ENCODE results near the gene DOCK1.
"Not testable (repeated sequence)": the region's sequence is repeated elsewhere in the genome, so short reads cannot be mapped to it uniquely, and the experiment has no call there.

DOCK1 gene

GRCh38 chr10:127291329-127291728 lies 386.1 kb downstream of the DOCK1 start:
- no peak for DNase-seq

- no peak for DNase-seq
These were observed 387.7 kb downstream of the DOCK1 start for GRCh38 chr10:127292888-127293287.

- peak; percentile 51 for DNase-seq
These were observed 388.4 kb downstream of the DOCK1 start for GRCh38 chr10:127293640-127294039.

GRCh38 chr10:127296696-127297095 lies 391.5 kb downstream of the DOCK1 start:
- no peak for DNase-seq

GRCh38 chr10:127298381-127298780 lies 393.2 kb downstream of the DOCK1 start:
- no peak for DNase-seq

- not testable (repeated sequence) for DNase-seq
These were observed 394.0 kb downstream of the DOCK1 start for GRCh38 chr10:127299192-127299591.

- DNase-seq = no peak
These were observed 394.9 kb downstream of the DOCK1 start for GRCh38 chr10:127299956-127300689.

GRCh38 chr10:127300868-127301321 lies 395.7 kb downstream of the DOCK1 start:
- no peak for DNase-seq

GRCh38 chr10:127302343-127302742 lies 397.1 kb downstream of the DOCK1 start:
- DNase-seq = no peak

GRCh38 chr10:127303105-127303504 lies 397.9 kb downstream of the DOCK1 start:
- DNase-seq = no peak

- DNase-seq = no peak
These were observed 398.5 kb downstream of the DOCK1 start for GRCh38 chr10:127303746-127304145.

GRCh38 chr10:127306479-127306878 lies 401.3 kb downstream of the DOCK1 start:
- no peak for DNase-seq

- DNase-seq = no peak
These were observed 402.1 kb downstream of the DOCK1 start for GRCh38 chr10:127307338-127307737.

- no peak for DNase-seq
These were observed 402.8 kb downstream of the DOCK1 start for GRCh38 chr10:127308031-127308430.

GRCh38 chr10:127309619-127310018 lies 404.4 kb downstream of the DOCK1 start:
- not testable (repeated sequence) for DNase-seq

GRCh38 chr10:127310430-127310829 lies 405.2 kb downstream of the DOCK1 start:
- DNase-seq = no peak

- no peak for DNase-seq
These were observed 405.7 kb downstream of the DOCK1 start for GRCh38 chr10:127310923-127311322.

- no peak for DNase-seq
These were observed 408.9 kb downstream of the DOCK1 start for GRCh38 chr10:127313996-127314700.

- no peak for DNase-seq
These were observed 409.6 kb downstream of the DOCK1 start for GRCh38 chr10:127314797-127315196.

GRCh38 chr10:127315888-127316287 lies 410.7 kb downstream of the DOCK1 start:
- no peak for DNase-seq

- DNase-seq = no peak
These were observed 413.2 kb downstream of the DOCK1 start for GRCh38 chr10:127318396-127318795.

- no peak for DNase-seq
These were observed 414.0 kb downstream of the DOCK1 start for GRCh38 chr10:127319271-127319670.

- no peak for DNase-seq
These were observed 414.5 kb downstream of the DOCK1 start for GRCh38 chr10:127319691-127320090.

GRCh38 chr10:127320176-127320575 lies 414.9 kb downstream of the DOCK1 start:
- DNase-seq = no peak
